ENCODE data around the gene NTSR1.

DNA sequence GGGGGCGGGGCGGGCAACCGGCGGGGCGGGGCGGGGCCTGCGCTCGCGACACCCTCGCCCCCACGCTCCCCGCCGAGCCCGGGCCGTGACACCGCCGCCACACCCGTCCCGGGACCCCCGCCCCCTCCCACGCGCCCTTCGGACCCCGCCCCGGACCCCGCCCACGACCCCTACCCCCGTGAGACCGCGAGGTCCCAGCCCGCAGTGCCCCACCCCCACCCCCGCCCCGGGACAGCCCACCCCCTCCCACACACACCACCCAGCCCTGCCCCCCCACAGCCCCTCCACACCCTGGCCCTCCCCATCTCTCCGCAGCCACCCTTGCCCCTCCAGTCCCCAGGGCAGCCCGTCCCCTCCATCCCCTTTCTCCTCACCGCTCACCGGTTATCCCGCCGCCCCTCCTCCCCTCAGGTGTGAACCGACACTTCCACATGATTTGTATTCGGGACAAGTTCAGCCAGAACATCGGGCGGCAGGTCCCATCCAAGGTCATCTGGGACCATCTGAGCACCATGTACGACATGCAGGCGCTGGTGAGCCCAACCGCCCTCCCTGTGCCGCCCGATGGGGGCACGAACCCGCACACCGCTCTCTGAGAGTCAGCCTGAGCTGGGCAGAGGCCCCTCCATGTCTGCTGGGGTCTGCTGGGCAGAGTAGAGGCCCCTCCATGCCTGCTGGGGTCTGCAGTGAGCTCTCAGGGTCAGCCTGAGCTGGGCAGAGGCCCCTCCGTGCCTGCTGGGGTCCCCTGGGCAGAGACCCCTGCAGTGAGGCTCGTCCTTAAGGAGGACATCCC, 88.3 kb downstream of the NTSR1 start:
- TF ChIP-seq, protein P1, sequence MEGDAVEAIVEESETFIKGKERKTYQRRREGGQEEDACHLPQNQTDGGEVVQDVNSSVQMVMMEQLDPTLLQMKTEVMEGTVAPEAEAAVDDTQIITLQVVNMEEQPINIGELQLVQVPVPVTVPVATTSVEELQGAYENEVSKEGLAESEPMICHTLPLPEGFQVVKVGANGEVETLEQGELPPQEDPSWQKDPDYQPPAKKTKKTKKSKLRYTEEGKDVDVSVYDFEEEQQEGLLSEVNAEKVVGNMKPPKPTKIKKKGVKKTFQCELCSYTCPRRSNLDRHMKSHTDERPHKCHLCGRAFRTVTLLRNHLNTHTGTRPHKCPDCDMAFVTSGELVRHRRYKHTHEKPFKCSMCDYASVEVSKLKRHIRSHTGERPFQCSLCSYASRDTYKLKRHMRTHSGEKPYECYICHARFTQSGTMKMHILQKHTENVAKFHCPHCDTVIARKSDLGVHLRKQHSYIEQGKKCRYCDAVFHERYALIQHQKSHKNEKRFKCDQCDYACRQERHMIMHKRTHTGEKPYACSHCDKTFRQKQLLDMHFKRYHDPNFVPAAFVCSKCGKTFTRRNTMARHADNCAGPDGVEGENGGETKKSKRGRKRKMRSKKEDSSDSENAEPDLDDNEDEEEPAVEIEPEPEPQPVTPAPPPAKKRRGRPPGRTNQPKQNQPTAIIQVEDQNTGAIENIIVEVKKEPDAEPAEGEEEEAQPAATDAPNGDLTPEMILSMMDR (conservative IDR thresholded peaks at IDR 0.05): no peak
- no peak for TF ChIP-seq EZH2 (IDR thresholded peaks at IDR 0.05; ENCODE audit: low read depth)

Data from PC-9 (cell line).